H1 (cell line): ENCODE measurements around the gene HS1BP3.

Experiments
- EZH2 ChIP-seq: fragments of 200-600 bp; sonication (generic); IDR thresholded peaks from 2 replicates; pipeline ENCODE4 v1.7.1; 2012; ENCODE audit warnings: low read depth, mild to moderate bottlenecking, moderate library complexity, low read length, inconsistent platforms; ENCODE audit not compliant: severe bottlenecking
- SIX5 ChIP-seq: IDR thresholded peaks from 2 replicates; pipeline ENCODE4 v1.6.1; 2011; ENCODE audit warnings: mild to moderate bottlenecking, low read depth, low read length
- SRF ChIP-seq: IDR thresholded peaks from 2 replicates; pipeline ENCODE4 v1.6.1; 2011; ENCODE audit warnings: mild to moderate bottlenecking, low read depth, low read length, moderate library complexity

GRCh38 chr2:20647211-20647610 is 3.7 kb downstream of the HS1BP3 start:
- TF ChIP-seq SRF, result no peak
- no peak for TF ChIP-seq EZH2
- TF ChIP-seq SIX5, result no peak
